Measurements from ENCODE around the gene CYP4F12. TPM values are rescaled to one million over a fixed set of nuclear protein-coding genes. Genes with fewer than 3 reads are reported as not detected.

The CYP4F12 gene
- total RNA-seq, 1 experiment from 2014 or later = not detected

DNA sequence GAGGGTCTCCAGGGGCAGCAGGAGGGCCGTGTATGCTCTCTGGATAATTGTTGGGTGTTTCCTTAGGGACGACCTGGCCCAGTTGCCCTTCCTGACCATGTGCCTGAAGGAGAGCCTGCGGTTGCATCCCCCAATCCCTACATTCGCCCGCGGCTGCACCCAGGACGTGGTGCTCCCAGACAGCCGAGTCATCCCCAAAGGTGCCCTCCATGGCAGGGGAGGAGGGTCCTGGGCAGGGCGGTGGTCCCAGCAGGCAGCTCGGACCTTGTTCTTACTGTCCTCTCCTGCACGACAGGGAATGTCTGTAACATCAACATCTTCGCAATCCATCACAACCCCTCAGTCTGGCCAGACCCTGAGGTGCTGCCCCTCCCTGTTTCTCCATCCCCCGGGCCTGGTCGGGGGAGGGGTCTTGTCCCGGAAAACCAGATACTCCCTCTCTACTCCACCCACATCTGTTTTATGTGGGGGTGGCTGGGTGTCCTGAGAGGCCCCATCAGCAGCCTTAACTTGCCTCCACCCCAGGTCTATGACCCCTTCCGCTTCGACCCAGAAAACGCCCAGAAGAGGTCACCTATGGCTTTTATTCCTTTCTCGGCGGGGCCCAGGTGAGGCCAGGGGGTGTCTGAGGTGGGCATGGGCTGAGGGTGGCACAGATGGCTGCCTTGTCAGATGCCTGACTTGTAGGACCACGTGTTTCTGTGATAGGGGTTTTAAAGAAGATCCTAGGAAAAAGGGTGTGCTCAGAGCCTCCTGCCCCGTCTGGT is 44.5 kb upstream of the CYP4F12 start:
- Histone ChIP-seq H3K23me2 (ENCODE audit: insufficient read length, low read depth, low read length, poor library complexity, severe bottlenecking) (no peaks in the 10 kb centered on the region), H4K91ac (ENCODE audit: insufficient read length, low read depth, low read length) (no peak overlapping the region), H2AK5ac (ENCODE audit: insufficient read length, low read length) (no peak overlapping the region), H3K4me2 (ENCODE audit: insufficient read depth, insufficient read length, low read length) (no peak overlapping the region), H3K14ac (ENCODE audit: insufficient read depth, low read length) (no peak overlapping the region), H3K4me1 (ENCODE audit: insufficient read depth, low read length) (no peaks in the 10 kb centered on the region), H3K9me3 (ENCODE audit: control insufficient read depth, low read depth, low read length) (peaks cover 43% of the 10 kb centered on the region), H4K5ac (ENCODE audit: insufficient read length, low read depth, low read length) (no peak overlapping the region), H4K20me1 (ENCODE audit: control insufficient read depth, insufficient read depth, insufficient read length) (no peaks in the 10 kb centered on the region), H2BK120ac (ENCODE audit: low read depth, low read length, poor library complexity, severe bottlenecking) (no peak overlapping the region), H3K23ac (ENCODE audit: insufficient read length, low read depth, low read length) (no peak overlapping the region), H2BK20ac (ENCODE audit: low read depth, low read length, poor library complexity, severe bottlenecking) (no peak overlapping the region), H3K4ac (ENCODE audit: low read depth, low read length) (no peak overlapping the region), H3K27me3 (ENCODE audit: insufficient read depth, low read length) (no peaks in the 10 kb centered on the region), H2BK5ac (ENCODE audit: insufficient read length, low read length) (no peak overlapping the region), H2BK15ac (ENCODE audit: low read depth, low read length) (no peak overlapping the region), H3K56ac (ENCODE audit: insufficient read length, low read depth, low read length) (no peak overlapping the region), H3K79me2 (ENCODE audit: insufficient read depth, low read length) (no peaks in the 10 kb centered on the region), H3K9ac (ENCODE audit: extremely low read depth, insufficient read length, low read length) (no peak overlapping the region), H4K8ac (replicated peaks; ENCODE audit: insufficient read length, low read depth, low read length) (no peak overlapping the region), H3K79me1 (ENCODE audit: insufficient read depth, low read depth, low read length, poor library complexity, severe bottlenecking) (no peaks in the 10 kb centered on the region), H3K27ac (ENCODE audit: insufficient read length, low read depth, low read length) (no peak overlapping the region), H3K18ac (ENCODE audit: insufficient read length, low read depth, low read length) (no peak overlapping the region), H2BK12ac (ENCODE audit: insufficient read length, low read depth, low read length) (no peak overlapping the region), H2AFZ (ENCODE audit: low read length) (no peak overlapping the region), H3T11ph (ENCODE audit: low read length) (no peak overlapping the region)
- H3K27me3 Mint-ChIP-seq (ENCODE audit: low read depth) = no peaks in the 10 kb centered on the region; the same call in 1 of the 2 replicates
- peaks cover 0 to 7% (median 0%) of the 10 kb centered on the region in 3 experiments; a peak in 2 of 7 replicates for H3K36me3 Mint-ChIP-seq (ENCODE audit: insufficient read depth in 1 of 3, low read depth in 3 of 3)
- no peak overlapping the region for H3K4me3 Mint-ChIP-seq
- no peaks in the 10 kb centered on the region for H3K4me1 Mint-ChIP-seq
- TF ChIP-seq, protein P1, sequence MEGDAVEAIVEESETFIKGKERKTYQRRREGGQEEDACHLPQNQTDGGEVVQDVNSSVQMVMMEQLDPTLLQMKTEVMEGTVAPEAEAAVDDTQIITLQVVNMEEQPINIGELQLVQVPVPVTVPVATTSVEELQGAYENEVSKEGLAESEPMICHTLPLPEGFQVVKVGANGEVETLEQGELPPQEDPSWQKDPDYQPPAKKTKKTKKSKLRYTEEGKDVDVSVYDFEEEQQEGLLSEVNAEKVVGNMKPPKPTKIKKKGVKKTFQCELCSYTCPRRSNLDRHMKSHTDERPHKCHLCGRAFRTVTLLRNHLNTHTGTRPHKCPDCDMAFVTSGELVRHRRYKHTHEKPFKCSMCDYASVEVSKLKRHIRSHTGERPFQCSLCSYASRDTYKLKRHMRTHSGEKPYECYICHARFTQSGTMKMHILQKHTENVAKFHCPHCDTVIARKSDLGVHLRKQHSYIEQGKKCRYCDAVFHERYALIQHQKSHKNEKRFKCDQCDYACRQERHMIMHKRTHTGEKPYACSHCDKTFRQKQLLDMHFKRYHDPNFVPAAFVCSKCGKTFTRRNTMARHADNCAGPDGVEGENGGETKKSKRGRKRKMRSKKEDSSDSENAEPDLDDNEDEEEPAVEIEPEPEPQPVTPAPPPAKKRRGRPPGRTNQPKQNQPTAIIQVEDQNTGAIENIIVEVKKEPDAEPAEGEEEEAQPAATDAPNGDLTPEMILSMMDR (conservative IDR thresholded peaks at IDR 0.05) = no peak
- no peak overlapping the region for H3K27ac Mint-ChIP-seq
- WGBS (ENCODE audit: extremely low coverage, insufficient read length, low lambda C conversion rate) = no CpG with 5 or more reads among the region's 22 CpGs
- H3K9me3 Mint-ChIP-seq = peaks cover 69 to 86% of the 10 kb centered on the region in 2 experiments
- DNase-seq = no peak

Data from H9 (cell line).